HG02610 (cell line): ENCODE data around the gene TRIM64C.
"Not testable (repeated sequence)": the region's sequence is repeated elsewhere in the genome, so short reads cannot be mapped to it uniquely, and the experiment has no call there.

ENCODE experiments used
- ATAC-seq: cut with Tn5 transposase; IDR thresholded peaks from one replicate; pipeline ENCODE4 v1.9.1; 2021; ENCODE audit warnings: mild to moderate bottlenecking, moderate library complexity; ENCODE audit not compliant: unreplicated experiment

The TRIM64C gene

GRCh38 chr11:49059012-49059411 is at the start of gene TRIM64C:
Gene TRIM64C (minus strand): TSS chr11:49059112. CDS start chr11:49059112, 0 bp downstream.
- ATAC-seq = not testable (repeated sequence)

DNA sequence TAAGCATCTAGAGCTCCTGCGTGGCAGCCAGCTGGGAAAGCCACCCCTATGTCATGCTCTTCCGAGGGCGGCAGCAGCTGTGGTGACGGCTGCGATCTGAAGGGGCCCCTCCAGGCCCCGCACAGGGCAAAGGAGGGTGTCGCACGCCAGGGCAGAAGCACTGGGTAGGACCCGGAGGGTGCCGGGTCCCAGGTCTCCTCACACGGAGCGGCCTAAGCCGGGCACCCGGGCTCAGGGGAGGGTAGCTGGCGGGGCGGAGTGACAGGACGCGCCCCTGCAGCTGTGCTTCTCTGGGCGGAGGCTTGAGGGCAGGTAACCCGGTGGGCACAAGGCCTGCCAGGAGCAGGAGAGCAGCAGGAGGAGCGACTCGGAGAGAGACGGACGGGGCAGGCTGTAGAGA is 43.4 kb upstream of the TRIM64C start:
- not testable (repeated sequence) for ATAC-seq

DNA sequence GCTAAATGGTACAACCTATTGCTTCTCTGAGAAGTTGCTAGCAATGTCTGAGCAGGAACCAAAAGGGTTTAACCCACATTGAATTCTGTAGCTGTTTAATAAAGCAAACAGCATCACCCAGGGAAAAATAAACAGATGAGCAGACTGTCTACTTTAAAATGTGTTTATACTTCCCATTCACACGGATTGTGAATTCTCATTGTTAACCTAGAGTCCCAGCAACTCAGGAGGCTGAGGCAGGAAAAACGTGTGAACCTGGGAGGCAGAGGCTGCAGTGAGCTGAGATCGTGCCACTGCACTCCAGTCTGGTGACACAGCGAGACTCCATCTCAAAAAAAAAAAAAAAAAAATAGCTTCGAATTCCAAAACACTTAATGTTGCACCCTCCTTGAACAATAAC is 11.0 kb upstream of the TRIM64C start:
- ATAC-seq = not testable (repeated sequence)

DNA sequence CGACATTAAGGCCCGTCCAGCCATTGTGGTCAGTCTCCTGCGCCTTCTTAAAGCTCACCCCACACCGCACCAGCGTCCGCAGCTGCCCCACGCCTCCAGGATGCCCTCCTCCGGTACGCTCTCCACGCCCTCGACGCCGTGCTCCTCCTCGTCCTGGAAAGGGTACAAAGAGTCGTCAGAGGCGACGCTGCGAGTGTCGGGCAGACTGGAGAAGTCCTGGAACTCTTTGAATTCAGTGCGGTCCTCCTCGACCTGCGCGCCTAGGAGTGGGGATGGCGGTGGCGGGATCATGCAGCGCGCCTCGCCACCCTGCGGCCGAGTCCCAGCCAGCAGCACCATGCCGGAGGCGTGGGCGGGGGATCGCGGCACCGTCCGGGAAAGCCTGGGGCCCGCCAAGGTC is 9.1 kb downstream of the TRIM64C start:
- not testable (repeated sequence) for ATAC-seq

- ATAC-seq = not testable (repeated sequence)
These were observed 10.7 kb downstream of the TRIM64C start for GRCh38 chr11:49048229-49048628.

- ATAC-seq = not testable (repeated sequence)
These were observed 30.4 kb downstream of the TRIM64C start, which contains the start of gene TRIM49B for GRCh38 chr11:49028523-49028922. Gene TRIM49B (plus strand): TSS chr11:49028823. CDS start chr11:49031600, 2,777 bp downstream.
